Prostate gland (tissue), 2 donors: Measurements from ENCODE around the gene TMEM186.

ENCODE experiments used
- CTCF ChIP-seq, 4 experiments: fragments of 200-600 bp in 2 of 4; fragments of 450-650 bp in 2 of 4; sonication (generic) in 2 of 4; IDR thresholded peaks; 1 replicate in 3 of 4; 2 replicates in 1 of 4; pipeline ENCODE4 v1.5.1; 2016 to 2019; ENCODE audit warnings: antibody characterized with exemption in 4 of 4, mild to moderate bottlenecking in 2 of 4, moderate library complexity in 2 of 4
- POLR2A ChIP-seq: fragments of 450-650 bp; IDR thresholded peaks from one replicate; pipeline ENCODE4 v1.6.1; 2016; ENCODE audit warnings: antibody characterized with exemption, mild to moderate bottlenecking

DNA sequence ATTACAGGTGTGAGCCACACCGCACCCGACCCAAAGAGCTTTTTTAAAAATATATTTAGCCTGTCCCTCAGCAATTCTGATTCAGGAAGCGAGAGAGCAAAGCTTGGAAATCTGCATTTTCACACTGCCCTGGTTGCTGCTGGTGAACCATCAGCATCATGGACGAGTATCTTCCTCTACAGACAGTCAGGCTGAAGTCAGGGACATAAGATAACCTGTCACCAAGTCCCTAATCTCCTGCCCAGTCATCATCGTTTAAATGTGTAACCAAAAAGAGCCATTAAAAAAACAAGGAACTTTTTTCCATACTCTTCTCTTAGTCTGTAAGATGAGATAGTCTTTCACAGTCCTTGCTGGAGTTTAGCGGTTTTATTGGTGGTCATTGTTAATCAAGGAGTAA, 6.9 kb upstream of the TMEM186 start:
- TF ChIP-seq POLR2A (no peak), CTCF (IDR thresholded peaks at IDR 0.05) (no peak)
